Activated CD4-positive, alpha-beta T cell treated with anti-CD3 and anti-CD28 coated beads, Interleukin-2, amount 50 U/mL, for 1 hour (primary cell): ENCODE measurements around the gene OAS1.

Source experiments
- DNase-seq: peaks from one replicate; pipeline ENCODE4 v3.0.0-alpha.2; 2020

Gene OAS1

DNA sequence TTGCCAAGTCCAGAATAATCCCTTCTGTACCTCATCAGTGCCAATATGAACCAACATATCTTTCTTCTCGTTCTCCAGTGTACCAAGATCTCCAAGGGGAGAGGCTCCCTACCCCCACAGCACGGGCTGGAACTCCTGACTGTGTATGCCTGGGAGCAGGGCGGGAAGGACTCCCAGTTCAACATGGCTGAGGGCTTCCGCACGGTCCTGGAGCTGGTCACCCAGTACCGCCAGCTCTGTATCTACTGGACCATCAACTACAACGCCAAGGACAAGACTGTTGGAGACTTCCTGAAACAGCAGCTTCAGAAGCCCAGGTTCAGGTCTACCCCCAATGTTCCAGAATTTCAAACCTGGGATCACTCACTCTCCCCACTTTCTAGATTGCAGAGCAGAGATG lies 61.1 kb downstream of the OAS1 start:
- DNase-seq = no peak
